ENCODE results near the gene TEC.

DNA sequence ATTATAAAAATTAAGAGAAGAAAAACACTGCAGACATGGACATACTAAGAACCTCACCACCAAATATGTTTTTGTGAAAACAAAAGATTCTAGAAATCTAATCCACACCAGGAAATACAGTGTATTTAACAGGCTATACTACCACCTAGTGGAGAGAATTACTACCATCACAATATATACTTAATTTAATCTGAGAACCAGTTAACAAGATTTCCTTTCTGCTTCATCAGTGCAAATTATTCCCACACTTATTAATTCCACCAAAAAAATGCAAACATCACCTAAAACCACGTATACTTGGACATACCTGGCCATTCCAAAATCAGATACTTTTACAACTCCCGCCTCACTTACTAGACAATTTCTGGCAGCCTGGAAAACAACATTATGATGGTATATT is 128.6 kb downstream of the TEC start:
- no peak for TF ChIP-seq GATA2 (IDR thresholded peaks at IDR 0.05; ENCODE audit: low read depth, low read length)
- no peak for TF ChIP-seq GATA3 (IDR thresholded peaks at IDR 0.05; ENCODE audit: low read depth, low read length)

All from SH-SY5Y (cell line).